Measurements from ENCODE around the gene ZNF300. TPM values are rescaled to one million over a fixed set of nuclear protein-coding genes. Genes with fewer than 3 reads are reported as not detected.
"Not testable (repeated sequence)": the region's sequence is repeated elsewhere in the genome, so short reads cannot be mapped to it uniquely, and the experiment has no call there.

The ZNF300 gene
- total and polyA plus RNA-seq, 8 donors = 3.0 to 34.0 (median 28.9) TPM

DNA sequence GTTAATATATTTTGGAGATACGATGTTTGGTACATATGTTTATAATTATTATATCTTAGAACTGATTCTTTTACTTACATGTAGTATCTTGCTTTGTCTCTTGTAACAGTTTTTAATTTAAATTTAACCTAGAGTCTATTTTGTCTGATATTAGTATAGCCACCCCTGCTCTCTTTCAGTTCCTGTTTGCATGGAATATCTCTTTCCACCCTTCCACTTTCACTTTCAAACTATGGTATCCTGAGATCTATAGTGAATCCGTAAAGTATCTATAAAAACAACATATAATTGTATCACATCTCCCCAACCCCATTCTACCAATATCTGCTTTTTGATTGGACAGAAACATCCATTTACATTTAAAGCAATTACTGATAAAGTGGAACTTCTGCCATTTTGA lies 51.2 kb downstream of the ZNF300 start:
- Histone ChIP-seq H3K4me1 (no peaks in the 10 kb centered on the region), H3K27me3 (no peaks in the 10 kb centered on the region), H3K27ac (no peak overlapping the region), H3K36me3 (no peaks in the 10 kb centered on the region), H3K4me3 (no peak overlapping the region), H3K9me3 (no peaks in the 10 kb centered on the region)
- DNase-seq = no peak
- intact Hi-C loops (cut with DNase I) = no loop called here
- TF ChIP-seq, protein P1, sequence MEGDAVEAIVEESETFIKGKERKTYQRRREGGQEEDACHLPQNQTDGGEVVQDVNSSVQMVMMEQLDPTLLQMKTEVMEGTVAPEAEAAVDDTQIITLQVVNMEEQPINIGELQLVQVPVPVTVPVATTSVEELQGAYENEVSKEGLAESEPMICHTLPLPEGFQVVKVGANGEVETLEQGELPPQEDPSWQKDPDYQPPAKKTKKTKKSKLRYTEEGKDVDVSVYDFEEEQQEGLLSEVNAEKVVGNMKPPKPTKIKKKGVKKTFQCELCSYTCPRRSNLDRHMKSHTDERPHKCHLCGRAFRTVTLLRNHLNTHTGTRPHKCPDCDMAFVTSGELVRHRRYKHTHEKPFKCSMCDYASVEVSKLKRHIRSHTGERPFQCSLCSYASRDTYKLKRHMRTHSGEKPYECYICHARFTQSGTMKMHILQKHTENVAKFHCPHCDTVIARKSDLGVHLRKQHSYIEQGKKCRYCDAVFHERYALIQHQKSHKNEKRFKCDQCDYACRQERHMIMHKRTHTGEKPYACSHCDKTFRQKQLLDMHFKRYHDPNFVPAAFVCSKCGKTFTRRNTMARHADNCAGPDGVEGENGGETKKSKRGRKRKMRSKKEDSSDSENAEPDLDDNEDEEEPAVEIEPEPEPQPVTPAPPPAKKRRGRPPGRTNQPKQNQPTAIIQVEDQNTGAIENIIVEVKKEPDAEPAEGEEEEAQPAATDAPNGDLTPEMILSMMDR (IDR thresholded peaks at IDR 0.05) = no peak
- ATAC-seq = no peak

DNA sequence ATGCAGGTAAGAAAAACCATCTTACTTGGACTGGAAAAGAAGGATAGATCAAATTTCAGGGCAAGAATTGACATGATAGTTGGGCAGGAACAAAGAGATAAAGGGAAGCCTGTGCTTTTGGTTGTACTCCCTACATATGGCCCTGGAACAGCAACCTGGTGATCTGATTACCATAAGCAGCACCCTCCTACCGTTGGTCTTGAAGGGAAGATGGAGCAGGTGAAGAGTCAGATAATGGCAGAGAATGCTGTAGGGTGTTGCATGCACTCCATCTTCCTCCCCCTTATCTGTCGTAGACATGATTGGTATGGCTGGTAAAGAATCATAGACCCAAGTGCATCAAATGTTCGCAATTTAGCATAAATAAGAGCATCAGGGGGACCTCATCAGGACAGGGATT lies 53.7 kb downstream of the ZNF300 start:
- H3K27ac ChIP-seq = no peak overlapping the region
- H3K27me3 ChIP-seq = no peaks in the 10 kb centered on the region
- DNase-seq (no peak), ATAC-seq (no peak)
- H3K36me3 ChIP-seq = no peaks in the 10 kb centered on the region
- no peaks in the 10 kb centered on the region for H3K9me3 ChIP-seq
- intact Hi-C loops (cut with DNase I) = no loop called here
- H3K4me1 ChIP-seq = peaks cover 0 to 9% of the 10 kb centered on the region in 2 donors
- H3K4me3 ChIP-seq = no peak overlapping the region
- TF ChIP-seq, protein P1 (IDR thresholded peaks at IDR 0.05) = no peak

DNA sequence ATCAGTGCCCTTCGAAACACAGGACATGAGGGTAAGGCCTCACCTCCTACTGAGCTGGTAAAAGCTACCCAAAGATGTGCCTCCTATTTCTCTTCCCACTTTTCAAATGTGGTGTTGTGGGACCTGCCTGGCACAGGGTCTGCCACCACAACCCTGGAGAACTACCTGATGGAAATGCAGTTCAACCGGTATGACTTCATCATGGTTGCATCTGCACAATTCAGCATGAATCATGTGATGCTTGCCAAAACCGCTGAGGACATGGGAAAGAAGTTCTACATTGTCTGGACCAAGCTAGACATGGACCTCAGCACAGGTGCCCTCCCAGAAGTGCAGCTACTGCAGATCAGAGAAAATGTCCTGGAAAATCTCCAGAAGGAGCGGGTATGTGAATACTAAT lies 56.5 kb downstream of the ZNF300 start:
- peaks cover 0 to 9% of the 10 kb centered on the region in 2 donors for H3K4me1 ChIP-seq
- DNase-seq (no peak), ATAC-seq (no peak)
- intact Hi-C loops (cut with DNase I) = loop anchor here in 1 of 2 donors (10.0 kb wide), 1 partner anchor 283 kb away; no protein-coding TSS in a partner anchor
- H3K27me3 ChIP-seq = no peaks in the 10 kb centered on the region
- no peaks in the 10 kb centered on the region for H3K36me3 ChIP-seq
- H3K27ac ChIP-seq = no peak overlapping the region
- no peak overlapping the region for H3K4me3 ChIP-seq
- TF ChIP-seq, protein P1 (IDR thresholded peaks at IDR 0.05) = no peak
- no peaks in the 10 kb centered on the region for H3K9me3 ChIP-seq

DNA sequence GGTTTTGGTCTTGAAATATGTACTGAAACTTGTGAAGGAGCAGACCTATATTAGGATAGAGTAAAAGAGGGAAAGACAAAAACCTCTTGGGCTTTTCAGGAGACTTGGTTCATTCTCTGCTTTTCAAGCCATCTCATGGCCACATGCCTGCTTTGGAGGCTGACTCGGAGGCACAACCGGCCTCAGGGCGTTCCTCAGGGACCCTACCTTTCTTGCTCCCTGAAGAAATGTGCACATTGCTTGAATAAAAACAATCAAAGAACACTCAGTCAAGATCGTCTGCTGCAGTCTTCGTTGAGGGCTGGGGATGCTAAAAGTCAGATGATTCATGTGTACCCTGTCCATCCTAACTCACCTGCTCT lies 57.5 kb downstream of the ZNF300 start:
- peaks cover 0 to 9% of the 10 kb centered on the region in 2 donors for H3K4me1 ChIP-seq
- intact Hi-C loops (cut with DNase I) = loop anchor here in 1 of 2 donors (10.0 kb wide), 1 partner anchor 283 kb away; no protein-coding TSS in a partner anchor
- no peaks in the 10 kb centered on the region for H3K27me3 ChIP-seq
- TF ChIP-seq, protein P1 (IDR thresholded peaks at IDR 0.05) = peak in 1 of 2 donors; percentile 42
- no peaks in the 10 kb centered on the region for H3K9me3 ChIP-seq
- no peak for DNase-seq
- H3K4me3 ChIP-seq = no peak overlapping the region
- H3K27ac ChIP-seq = no peak overlapping the region
- no peaks in the 10 kb centered on the region for H3K36me3 ChIP-seq
- no peak for ATAC-seq

DNA sequence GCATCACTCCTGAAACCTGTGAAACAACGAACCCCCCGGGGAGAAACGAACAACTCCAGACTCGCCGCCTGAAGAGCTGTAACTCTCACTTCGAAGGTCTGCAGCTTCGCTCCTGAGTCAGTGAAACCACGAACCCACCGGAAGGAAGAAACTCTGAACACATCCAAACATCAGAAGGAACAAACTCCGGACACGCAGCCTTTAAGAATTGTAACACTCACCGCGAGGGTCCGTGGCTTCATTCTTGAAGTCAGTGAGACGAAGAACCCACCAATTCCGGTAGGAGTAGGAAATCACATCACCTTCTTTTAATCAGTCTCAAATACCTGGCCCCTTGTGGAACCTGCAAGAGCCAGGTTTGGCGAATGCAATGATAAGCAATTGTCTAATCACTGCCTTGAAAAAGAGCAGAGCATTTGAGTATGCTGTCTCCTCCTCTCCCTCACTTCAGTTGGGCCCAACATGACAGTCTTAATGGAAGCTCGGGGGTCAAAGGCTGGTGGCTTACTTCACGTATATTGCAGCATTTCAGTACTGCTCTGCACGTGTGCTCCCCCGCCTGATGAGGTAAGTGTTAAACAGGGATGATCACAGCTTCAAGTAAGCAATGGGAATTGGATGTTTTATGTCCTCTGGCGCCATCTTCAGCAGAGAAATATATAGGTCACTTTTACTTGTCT lies 58.0 kb downstream of the ZNF300 start:
- Histone ChIP-seq H3K4me1 (peaks cover 0 to 9% of the 10 kb centered on the region in 2 donors), H3K4me3 (no peak overlapping the region), H3K27me3 (no peaks in the 10 kb centered on the region), H3K36me3 (no peaks in the 10 kb centered on the region), H3K27ac (peak overlapping the region in 1 of 2 donors; percentile 39), H3K9me3 (no peaks in the 10 kb centered on the region)
- TF ChIP-seq, protein P1 (IDR thresholded peaks at IDR 0.05) = peak in 1 of 2 donors; percentile 45
- DNase-seq (peak in 3 of 4 donors; percentile 36 to 86 (median 61)), ATAC-seq (peak; percentile 99)
- intact Hi-C loops (cut with DNase I) = loop anchor here in 1 of 2 donors (10.0 kb wide), 1 partner anchor 282 kb away; no protein-coding TSS in a partner anchor

DNA sequence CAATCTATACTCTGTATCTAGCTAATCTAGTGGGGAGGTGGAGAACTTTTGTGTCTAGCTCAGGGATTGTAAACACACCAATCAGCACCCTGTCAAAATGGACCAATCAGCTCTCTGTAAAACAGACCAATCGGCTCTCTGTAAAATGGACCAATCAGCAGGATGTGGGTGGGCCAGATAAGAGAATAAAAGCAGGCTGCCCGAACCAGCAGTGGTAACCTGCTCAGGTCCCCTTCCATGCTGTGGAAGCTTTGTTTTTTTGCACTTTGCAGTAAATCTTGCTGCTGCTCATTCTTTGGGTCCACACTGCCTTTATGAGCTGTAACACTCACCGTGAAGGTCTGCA lies 58.5 kb downstream of the ZNF300 start, which contains the start of gene IRGM:
Gene IRGM (plus strand): TSS at position 214 of the 346 bp plus-strand sequence. CDS start 1,603 bp downstream, outside the sequence.
- H3K36me3 ChIP-seq, H3K4me3 ChIP-seq, H3K4me1 ChIP-seq, H3K9me3 ChIP-seq, ATAC-seq, DNase-seq, H3K27me3 ChIP-seq: not testable (repeated sequence)
- intact Hi-C loops (cut with DNase I) = loop anchor here in 1 of 2 donors (10.0 kb wide), 1 partner anchor 281 kb away; no protein-coding TSS in a partner anchor
- H3K27ac ChIP-seq = peak within 1 kb of the TSS in 1 of 2 donors; percentile 39

DNA sequence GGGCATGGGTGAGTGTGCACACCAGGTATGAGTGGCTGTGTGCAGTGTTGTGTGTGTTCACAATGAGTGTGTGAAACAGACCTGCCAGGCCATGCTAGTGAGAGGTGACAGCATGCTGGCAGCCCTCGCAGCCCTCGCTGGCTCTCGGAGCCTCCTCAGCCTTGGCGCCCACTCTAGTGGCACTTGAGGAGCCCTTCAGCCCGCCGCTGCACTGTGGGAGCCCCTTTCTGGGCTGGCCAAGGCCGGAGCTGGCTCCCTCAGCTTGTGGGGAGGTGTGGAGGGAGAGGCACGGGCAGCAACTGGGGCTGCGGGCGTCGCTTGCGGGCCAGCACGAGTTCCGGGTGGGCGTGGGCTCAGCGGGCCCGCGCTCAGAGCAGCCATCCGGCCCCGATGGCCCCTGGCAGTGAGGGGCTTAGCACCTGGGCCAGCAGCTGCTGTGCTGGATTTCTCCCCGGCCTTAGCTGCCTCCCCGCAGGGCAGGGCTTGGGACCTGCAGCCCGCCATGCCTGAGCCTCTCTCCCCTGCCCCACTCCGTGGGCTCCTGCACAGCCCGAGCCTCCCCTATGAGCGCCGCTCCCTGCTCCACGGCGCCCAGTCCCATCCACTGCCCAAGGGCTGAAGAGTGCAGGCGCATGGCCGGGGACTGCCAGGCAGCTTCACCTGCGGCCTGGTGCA lies 59.5 kb downstream of the ZNF300 start:
- H3K27me3 ChIP-seq, ATAC-seq, H3K4me1 ChIP-seq, H3K27ac ChIP-seq, H3K36me3 ChIP-seq, H3K4me3 ChIP-seq, H3K9me3 ChIP-seq: not testable (repeated sequence)
- peak in 1 of 4 donors; percentile 68 for DNase-seq
- intact Hi-C loops (cut with DNase I) = loop anchor here in 1 of 2 donors (10.0 kb wide), 1 partner anchor 281 kb away; no protein-coding TSS in a partner anchor
